ENCODE data around the gene HNRNPA2B1. TPM values are rescaled to one million over a fixed set of nuclear protein-coding genes. Genes with fewer than 3 reads are reported as not detected.
"Not testable (repeated sequence)": the region's sequence is repeated elsewhere in the genome, so short reads cannot be mapped to it uniquely, and the experiment has no call there.

HNRNPA2B1 gene
- total RNA-seq, 1 donor, result 240 TPM

DNA sequence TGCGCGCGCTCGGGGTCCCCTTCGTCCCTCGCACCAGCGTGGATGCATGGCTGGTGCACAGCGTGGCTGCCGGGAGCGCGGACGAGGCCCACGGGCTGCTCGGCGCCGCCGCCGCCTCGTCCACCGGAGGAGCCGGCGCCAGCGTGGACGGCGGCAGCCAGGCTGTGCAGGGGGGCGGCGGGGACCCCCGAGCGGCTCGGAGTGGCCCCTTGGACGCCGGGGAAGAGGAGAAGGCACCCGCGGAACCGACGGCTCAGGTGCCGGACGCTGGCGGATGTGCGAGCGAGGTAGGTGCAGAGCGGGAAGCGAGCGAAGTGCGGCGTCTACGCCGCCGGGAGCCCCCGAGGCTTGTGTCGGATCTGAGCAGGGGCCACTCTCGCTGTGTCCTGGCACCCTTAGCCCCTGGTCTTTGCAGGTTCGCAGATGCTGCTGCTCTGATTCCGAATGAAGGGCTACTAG, 47.7 kb downstream of the HNRNPA2B1 start:
- Histone ChIP-seq H3K4me3 (ENCODE audit: low read length) (peak overlapping the region; percentile 55), H3K4me1 (ENCODE audit: insufficient read depth, low read length) (peaks cover 57% of the 10 kb centered on the region), H3K27me3 (ENCODE audit: insufficient read depth, low read length) (peaks cover 11% of the 10 kb centered on the region)
- H3K9me3 ChIP-seq (ENCODE audit: low read depth, low read length), result not testable (repeated sequence)

DNA sequence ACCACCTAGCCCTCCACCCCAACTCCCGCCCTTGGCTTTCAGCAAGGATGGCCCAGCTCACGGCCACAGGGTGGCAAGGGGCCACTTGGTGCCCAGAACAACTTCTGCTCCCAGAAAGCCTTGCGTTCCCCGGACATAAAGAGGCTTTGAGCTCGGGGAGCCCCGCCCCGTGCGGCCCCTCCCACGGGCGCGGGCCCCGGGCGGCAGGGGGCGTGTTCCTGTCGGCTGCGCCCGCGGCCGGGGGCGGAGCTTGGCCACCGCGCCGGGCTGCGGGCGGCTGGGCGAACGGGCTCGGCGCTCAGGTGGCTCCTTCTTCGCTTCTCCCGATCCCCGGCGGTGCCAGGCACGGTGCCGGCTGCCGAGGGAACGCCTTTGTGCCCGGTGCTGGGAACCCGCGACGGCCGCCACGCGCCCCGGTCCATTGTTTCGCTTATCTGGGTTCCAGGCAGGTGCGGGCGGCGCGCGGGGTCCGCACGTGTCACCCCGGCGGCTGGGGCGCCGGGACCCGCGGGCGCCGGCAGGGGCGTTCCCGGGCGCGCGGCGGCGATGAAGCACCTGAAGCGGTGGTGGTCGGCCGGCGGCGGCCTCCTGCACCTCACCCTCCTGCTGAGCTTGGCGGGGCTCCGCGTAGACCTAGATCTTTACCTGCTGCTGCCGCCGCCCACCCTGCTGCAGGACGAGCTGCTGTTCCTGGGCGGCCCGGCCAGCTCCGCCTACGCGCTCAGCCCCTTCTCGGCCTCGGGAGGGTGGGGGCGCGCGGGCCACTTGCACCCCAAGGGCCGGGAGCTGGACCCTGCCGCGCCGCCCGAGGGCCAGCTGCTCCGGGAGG, 48.4 kb downstream of the HNRNPA2B1 start, which contains the start of gene NFE2L3:
Gene NFE2L3, plus strand, starts transcription at position 246 of the 829 bp plus-strand sequence. Its CDS starts 301 bp downstream, at position 547.
- Histone ChIP-seq H3K4me1 (ENCODE audit: insufficient read depth, low read length) (peaks cover 56% of the 10 kb centered on the region), H3K4me3 (ENCODE audit: low read length) (peak within 1 kb of the TSS; percentile 55), H3K9me3 (ENCODE audit: low read depth, low read length) (no peaks in the 10 kb centered on the region), H3K27me3 (ENCODE audit: insufficient read depth, low read length) (peaks cover 11% of the 10 kb centered on the region)

DNA sequence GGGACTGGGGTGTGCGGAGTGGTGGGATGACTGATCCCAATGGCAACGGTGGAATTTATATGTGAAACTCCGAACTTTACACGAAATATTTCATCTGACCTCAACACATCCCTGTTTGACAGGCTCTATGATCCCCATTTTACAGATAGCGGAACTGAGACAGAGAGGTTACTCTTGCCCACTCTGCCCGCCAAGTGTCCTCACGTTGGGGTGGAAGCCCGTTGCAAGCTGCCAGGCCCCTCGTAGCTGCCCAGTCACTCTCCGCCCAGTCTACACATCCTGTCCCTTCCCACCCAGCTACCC, 48.9 kb downstream of the HNRNPA2B1 start:
- H3K9me3 ChIP-seq (ENCODE audit: low read depth, low read length), result no peaks in the 10 kb centered on the region

DNA sequence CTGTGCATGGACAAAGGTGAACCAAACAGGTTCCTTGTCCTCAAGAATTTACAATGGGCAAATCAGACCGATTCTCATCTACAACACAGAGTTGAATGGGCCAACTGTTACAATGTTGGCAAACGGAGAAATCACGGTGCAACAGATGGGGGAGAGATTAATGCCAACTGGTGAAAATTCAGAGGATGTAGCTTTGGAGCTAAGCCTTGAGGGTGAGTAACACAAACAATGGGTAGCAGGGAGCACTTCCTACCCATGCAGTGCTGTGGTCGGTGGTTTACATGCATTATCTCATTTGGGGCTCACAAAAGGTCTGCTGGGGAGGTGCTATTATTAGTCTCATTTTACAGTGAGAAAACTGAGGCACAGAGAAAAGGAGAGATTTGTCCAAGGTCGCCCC, 49.5 kb downstream of the HNRNPA2B1 start:
- Histone ChIP-seq H3K4me1 (ENCODE audit: insufficient read depth, low read length) (peaks cover 46% of the 10 kb centered on the region), H3K4me3 (ENCODE audit: low read length) (no peak overlapping the region), H3K27me3 (ENCODE audit: insufficient read depth, low read length) (peaks cover 11% of the 10 kb centered on the region), H3K9me3 (ENCODE audit: low read depth, low read length) (no peaks in the 10 kb centered on the region)

More for the DNA sequence above, 48.9 kb downstream of the HNRNPA2B1 start:
- peaks cover 51% of the 10 kb centered on the region for H3K4me1 ChIP-seq (ENCODE audit: insufficient read depth, low read length)
- H3K27me3 ChIP-seq (ENCODE audit: insufficient read depth, low read length), result peaks cover 11% of the 10 kb centered on the region
- peak overlapping the region; percentile 55 for H3K4me3 ChIP-seq (ENCODE audit: low read length)

DNA sequence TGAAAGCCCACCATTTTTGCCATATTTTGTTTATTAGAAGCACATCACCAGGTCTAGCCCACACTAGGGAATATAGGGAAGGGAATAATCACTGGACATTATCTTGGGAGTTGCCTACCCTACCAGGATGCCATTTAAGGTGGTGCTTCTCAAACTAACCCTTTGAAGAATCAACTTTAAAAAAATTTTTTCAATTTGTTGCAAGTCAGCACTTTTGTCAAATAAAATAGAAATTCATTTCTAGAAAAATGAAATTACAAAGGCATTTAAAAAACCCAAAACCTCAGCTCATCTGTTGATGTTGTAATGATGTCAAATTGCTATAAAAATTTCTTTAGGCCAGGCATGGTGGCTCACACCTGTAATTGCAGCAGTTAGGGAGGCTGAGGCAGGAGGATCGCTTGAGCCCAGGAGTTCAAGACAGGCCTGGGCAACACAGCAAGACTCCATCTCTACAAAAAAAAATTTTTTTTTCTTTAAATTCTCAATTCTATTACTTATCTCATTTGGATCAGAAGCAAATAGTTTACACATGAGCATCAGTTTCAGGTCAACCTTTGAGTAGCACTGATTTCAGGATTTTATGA, 51.1 kb downstream of the HNRNPA2B1 start:
- peaks cover 11% of the 10 kb centered on the region for H3K27me3 ChIP-seq (ENCODE audit: insufficient read depth, low read length)
- no peaks in the 10 kb centered on the region for H3K9me3 ChIP-seq (ENCODE audit: low read depth, low read length)
- H3K4me1 ChIP-seq (ENCODE audit: insufficient read depth, low read length), result peaks cover 30% of the 10 kb centered on the region
- H3K4me3 ChIP-seq (ENCODE audit: low read length), result no peak overlapping the region

DNA sequence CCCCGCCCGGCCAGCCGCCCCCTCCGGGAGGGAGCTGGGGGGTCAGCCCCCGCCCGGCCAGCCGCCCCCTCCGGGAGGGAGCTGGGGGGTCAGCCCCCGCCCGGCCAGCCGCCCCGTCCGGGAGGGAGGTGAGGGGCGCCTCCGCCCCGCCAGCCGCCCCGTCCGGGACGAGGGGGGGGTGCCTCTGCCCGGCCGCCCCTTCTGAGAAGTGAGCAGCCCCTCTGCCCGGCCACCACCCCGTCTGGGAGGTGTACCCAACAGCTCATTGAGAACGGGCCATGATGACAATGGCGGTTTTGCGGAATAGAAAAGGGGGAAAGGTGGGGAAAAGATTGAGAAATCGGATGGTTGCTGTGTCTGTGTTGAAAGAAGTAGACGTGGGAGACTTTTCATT, 52.2 kb downstream of the HNRNPA2B1 start:
- H3K4me3 ChIP-seq (ENCODE audit: low read length); H3K27me3 ChIP-seq (ENCODE audit: insufficient read depth, low read length); H3K9me3 ChIP-seq (ENCODE audit: low read depth, low read length): not testable (repeated sequence)
- peaks cover 18% of the 10 kb centered on the region for H3K4me1 ChIP-seq (ENCODE audit: insufficient read depth, low read length)

DNA sequence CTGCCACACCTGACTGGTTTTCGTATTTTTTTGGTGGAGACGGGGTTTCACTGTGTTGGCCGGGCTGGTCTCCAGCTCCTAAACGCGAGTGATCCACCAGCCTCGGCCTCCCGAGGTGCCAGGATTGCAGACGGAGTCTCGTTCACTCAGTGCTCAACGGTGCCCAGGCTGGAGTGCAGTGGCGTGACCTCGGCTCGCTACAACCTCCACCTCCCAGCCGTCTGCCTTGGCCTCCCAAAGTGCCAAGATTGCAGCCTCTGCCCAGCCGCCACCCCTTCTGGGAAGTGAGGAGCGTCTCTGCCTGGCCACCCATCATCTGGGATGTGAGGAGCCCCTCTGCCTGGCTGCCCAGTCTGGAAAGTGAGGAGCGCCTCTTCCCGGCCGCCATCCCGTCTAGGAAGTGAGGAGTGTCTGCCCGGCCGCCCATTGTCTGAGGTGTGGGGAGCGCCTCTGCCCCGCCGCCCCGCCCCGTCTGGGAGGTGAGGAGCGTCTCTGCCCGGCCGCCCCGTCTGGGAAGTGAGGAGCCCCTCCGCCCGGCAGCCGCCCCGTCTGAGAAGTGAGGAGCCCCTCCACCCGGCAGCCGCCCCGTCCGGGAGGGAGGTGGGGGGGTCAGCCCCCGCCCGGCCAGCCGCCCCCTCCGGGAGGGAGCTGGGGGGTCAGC, 52.8 kb downstream of the HNRNPA2B1 start:
- not testable (repeated sequence) for H3K4me3 ChIP-seq (ENCODE audit: low read length); H3K27me3 ChIP-seq (ENCODE audit: insufficient read depth, low read length); H3K9me3 ChIP-seq (ENCODE audit: low read depth, low read length)
- H3K4me1 ChIP-seq (ENCODE audit: insufficient read depth, low read length), result peaks cover 12% of the 10 kb centered on the region

DNA sequence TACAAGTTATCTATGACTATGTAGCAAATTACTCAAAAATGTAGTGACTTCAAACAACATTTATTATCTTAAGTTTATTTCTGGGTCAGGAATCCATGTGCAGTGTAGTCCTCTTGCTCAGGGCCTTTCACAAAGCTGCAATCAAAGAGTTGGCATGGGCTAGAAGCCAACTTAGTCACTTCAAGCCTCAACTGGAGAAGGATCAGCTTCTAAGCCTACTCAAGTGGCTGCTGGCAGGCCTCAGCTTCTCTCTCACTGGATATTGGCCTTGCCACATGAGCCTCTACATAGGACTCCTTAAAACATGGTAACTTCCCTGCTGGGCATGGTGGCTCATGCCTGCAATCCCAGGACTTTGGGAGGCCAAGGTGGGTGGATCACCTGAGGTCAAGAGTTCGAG, 53.5 kb downstream of the HNRNPA2B1 start:
- Histone ChIP-seq H3K27me3 (ENCODE audit: insufficient read depth, low read length) (no peaks in the 10 kb centered on the region), H3K9me3 (ENCODE audit: low read depth, low read length) (no peaks in the 10 kb centered on the region), H3K4me1 (ENCODE audit: insufficient read depth, low read length) (peaks cover 9% of the 10 kb centered on the region), H3K4me3 (ENCODE audit: low read length) (no peak overlapping the region)

DNA sequence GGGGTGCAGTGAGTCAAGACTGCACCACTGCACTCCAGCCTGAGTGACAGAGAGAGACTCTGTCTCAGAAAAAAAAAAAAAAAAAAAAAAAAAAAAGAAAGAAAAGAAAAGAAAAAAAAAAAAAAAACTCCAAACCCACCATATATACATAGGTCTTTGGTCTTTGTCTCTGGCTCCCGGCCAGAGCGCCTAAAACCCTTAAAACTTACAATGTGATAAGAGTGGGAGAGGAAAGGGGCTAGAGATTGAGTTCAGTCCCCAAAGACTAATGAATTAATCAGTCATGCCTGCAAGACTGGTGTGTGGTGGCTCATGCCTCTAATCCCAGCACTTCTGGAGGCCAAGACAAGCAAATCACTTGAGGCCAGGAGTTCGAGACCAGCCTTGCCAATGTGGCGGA, 55.3 kb downstream of the HNRNPA2B1 start:
- Histone ChIP-seq H3K27me3 (ENCODE audit: insufficient read depth, low read length) (no peaks in the 10 kb centered on the region), H3K4me1 (ENCODE audit: insufficient read depth, low read length) (peaks cover 14% of the 10 kb centered on the region), H3K4me3 (ENCODE audit: low read length) (no peak overlapping the region), H3K9me3 (ENCODE audit: low read depth, low read length) (no peaks in the 10 kb centered on the region)

DNA sequence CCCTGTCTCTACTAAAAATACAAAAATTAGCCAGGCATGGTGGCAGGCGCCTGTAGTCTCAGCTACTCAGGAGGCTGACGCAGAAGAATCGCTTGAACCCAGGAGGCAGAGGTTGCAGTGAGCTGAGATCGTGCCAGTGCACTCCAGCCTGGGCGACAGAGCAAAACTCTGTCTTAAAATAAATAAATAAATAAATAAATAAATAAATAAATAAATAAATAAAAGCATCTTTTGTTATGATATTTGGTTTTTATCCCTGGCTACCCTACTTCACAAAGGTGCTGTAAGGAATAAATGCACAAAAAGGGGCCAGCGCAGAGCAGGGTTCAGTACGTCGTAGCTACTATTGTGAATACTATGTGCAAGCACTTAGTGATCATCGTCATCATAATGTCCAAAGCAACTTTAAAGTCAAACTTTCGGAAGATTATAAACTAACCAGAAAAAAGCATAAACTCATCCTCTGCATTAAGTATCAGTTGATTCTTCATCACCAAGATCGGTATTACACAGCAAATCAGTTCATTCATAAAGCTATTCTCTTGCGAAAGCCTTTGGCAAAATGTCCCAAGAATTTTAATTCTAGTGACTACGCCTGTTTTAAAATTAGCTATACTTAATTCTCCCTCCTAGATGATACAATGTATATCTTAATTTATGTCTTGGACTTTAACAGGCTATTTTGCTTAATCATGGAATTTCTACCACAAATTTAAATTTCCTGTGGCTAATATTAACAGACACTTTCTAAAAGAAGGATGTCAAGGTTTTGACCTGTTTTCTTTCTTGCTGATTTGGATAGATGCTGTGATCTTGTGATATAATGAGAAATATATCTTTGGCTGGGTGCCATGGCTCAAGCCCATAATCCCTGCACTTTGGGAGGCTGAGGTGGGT, 56.1 kb downstream of the HNRNPA2B1 start:
- H3K9me3 ChIP-seq (ENCODE audit: low read depth, low read length), result no peaks in the 10 kb centered on the region
- H3K4me3 ChIP-seq (ENCODE audit: low read length), result no peak overlapping the region
- peaks cover 19% of the 10 kb centered on the region for H3K4me1 ChIP-seq (ENCODE audit: insufficient read depth, low read length)

DNA sequence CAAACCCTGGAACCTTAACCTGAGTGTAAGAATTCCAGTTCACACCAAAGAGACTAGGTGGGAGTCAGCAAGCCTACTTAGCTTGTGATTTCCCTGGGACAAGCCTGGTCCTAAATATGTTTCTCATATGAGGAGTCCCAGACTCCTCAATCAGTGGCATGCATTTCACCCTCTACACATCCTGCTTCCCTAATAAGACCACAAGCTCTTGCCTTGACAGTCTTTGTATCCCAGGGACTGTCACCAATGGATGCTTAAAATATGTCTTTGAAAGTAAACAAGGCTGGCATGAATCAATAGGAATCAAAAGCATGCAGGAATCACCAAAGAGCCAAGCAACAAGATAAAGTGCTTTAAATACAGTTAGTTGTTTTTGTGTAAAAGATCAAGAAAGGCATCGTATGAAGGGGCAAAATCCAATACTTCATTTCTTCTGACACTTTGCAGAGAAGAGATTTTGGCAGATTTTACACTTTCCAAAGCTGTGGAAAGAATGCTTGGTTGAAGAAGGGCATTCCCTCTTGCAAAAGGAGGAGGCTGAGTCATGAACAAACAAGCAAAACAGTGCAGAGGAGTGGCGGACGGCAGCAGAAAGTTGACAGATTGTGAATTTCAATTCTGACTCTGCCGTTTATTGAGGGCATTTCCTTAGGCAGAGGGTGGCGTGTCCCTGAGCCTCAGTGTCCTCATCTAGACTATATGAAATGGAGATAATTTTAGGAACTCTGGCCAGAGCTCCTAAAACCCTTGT, 57.1 kb downstream of the HNRNPA2B1 start:
- Histone ChIP-seq H3K27me3 (ENCODE audit: insufficient read depth, low read length) (no peaks in the 10 kb centered on the region), H3K4me1 (ENCODE audit: insufficient read depth, low read length) (peaks cover 19% of the 10 kb centered on the region), H3K9me3 (ENCODE audit: low read depth, low read length) (no peaks in the 10 kb centered on the region), H3K4me3 (ENCODE audit: low read length) (no peak overlapping the region)

More for the DNA sequence above, 56.1 kb downstream of the HNRNPA2B1 start:
- H3K27me3 ChIP-seq (ENCODE audit: insufficient read depth, low read length), result no peaks in the 10 kb centered on the region

DNA sequence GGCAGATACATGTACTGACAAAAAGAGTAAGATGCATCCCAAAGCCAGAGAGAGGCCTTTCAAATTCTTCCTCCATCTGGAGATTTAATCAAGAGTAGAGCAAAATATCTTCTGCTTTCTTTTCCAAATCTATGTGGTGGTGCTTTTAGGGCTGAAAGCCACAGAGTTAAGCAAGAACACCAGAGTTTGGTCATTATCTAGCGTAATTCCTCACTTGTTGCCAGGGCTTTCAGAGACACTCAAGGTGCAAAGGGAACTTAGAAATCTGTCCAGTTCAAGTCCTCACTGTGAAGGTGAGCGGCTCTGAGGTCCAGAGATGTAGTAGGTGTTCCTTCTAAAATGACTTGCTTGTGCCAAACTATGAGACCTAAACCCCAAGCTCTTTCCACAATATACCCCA, 59.5 kb downstream of the HNRNPA2B1 start:
- no peaks in the 10 kb centered on the region for H3K27me3 ChIP-seq (ENCODE audit: insufficient read depth, low read length)
- no peak overlapping the region for H3K4me3 ChIP-seq (ENCODE audit: low read length)
- H3K9me3 ChIP-seq (ENCODE audit: low read depth, low read length), result no peaks in the 10 kb centered on the region
- H3K4me1 ChIP-seq (ENCODE audit: insufficient read depth, low read length), result peaks cover 19% of the 10 kb centered on the region

DNA sequence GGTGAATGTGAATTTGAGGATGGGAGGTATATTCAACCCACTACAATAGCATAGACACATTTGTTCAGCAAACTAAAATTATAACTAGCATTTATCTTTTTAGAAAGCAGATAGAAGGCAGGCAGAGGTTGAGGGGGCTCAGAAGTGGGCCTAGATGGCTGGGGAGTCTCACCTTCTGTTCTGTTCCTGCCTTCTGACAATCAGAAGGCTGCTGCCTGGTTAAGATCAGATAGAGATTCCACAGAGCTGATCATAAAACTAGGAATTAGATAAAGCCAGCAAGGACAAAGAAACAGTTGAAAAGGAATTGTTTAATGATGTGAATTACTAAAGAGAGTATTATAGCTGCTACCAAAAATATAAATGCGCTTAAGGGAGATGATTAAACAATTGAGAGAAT, 60.2 kb downstream of the HNRNPA2B1 start:
- no peak overlapping the region for H3K4me3 ChIP-seq (ENCODE audit: low read length)
- H3K4me1 ChIP-seq (ENCODE audit: insufficient read depth, low read length), result peaks cover 19% of the 10 kb centered on the region

More for the DNA sequence above, 60.2 kb downstream of the HNRNPA2B1 start:
- Histone ChIP-seq H3K9me3 (ENCODE audit: low read depth, low read length) (no peaks in the 10 kb centered on the region), H3K27me3 (ENCODE audit: insufficient read depth, low read length) (no peaks in the 10 kb centered on the region)

All from mononuclear cell (primary cell).